RWPE2 (cell line): ENCODE results near the gene RNF223.

ENCODE experiments used
- ATAC-seq: fragments of 200-7000 bp; cut with Tn5 transposase; 3 replicates; pipeline ENCODE4 v1.9.1; 2021; ENCODE audit warnings: low read depth
- DNase-seq: peaks from one replicate; pipeline ENCODE4 v3.0.0-alpha.2; 2020; ENCODE audit warnings: low spot score
- H3K27ac ChIP-seq: fragments of 450-650 bp; 2 replicates; pipeline ENCODE4 v1.5.1; 2017; ENCODE audit warnings: mild to moderate bottlenecking; ENCODE audit not compliant: poor library complexity, severe bottlenecking
- H3K27me3 ChIP-seq: fragments of 250-450 bp; sonication (Bioruptor Pico); 2 replicates; pipeline ENCODE4 v1.5.1; 2021; ENCODE audit warnings: mild to moderate bottlenecking, moderate library complexity; ENCODE audit not compliant: insufficient read depth, poor library complexity, severe bottlenecking
- H3K36me3 ChIP-seq: fragments of 250-450 bp; sonication (Bioruptor Pico); 2 replicates; pipeline ENCODE4 v1.5.1; 2020; ENCODE audit warnings: low read depth, mild to moderate bottlenecking, moderate library complexity
- H3K4me1 ChIP-seq: fragments of 250-450 bp; sonication (Bioruptor Pico); 2 replicates; pipeline ENCODE4 v1.5.1; 2021; ENCODE audit warnings: mild to moderate bottlenecking, moderate library complexity; ENCODE audit not compliant: insufficient read depth, poor library complexity, severe bottlenecking
- H3K4me3 ChIP-seq: fragments of 250-450 bp; sonication (Bioruptor Pico); 2 replicates; pipeline ENCODE4 v1.5.1; 2021; ENCODE audit warnings: mild to moderate bottlenecking, moderate library complexity; ENCODE audit not compliant: severe bottlenecking
- H3K9me3 ChIP-seq: fragments of 250-450 bp; sonication (Bioruptor Pico); 2 replicates; pipeline ENCODE4 v1.5.1; 2021; ENCODE audit warnings: mild to moderate bottlenecking, moderate library complexity; ENCODE audit not compliant: severe bottlenecking
- CTCF ChIP-seq: fragments of 450-650 bp; IDR thresholded peaks from one replicate; pipeline ENCODE4 v1.5.1; 2017; ENCODE audit warnings: mild to moderate bottlenecking, moderate library complexity; ENCODE audit not compliant: poor library complexity, severe bottlenecking

The RNF223 gene

GRCh38 chr1:1063945-1064831 lies 9.9 kb downstream of the RNF223 start:
- peak overlapping the region; percentile 54 for H3K27ac ChIP-seq
- no peaks in the 10 kb centered on the region for H3K9me3 ChIP-seq
- H3K27me3 ChIP-seq = no peaks in the 10 kb centered on the region
- H3K36me3 ChIP-seq = no peaks in the 10 kb centered on the region
- TF ChIP-seq CTCF = peak; percentile 90
- no peak overlapping the region for H3K4me3 ChIP-seq
- peak; percentile 89 for DNase-seq
- ATAC-seq = peak; percentile 56
- peaks cover 20% of the 10 kb centered on the region for H3K4me1 ChIP-seq

- Histone ChIP-seq H3K36me3 (no peaks in the 10 kb centered on the region), H3K27ac (peak overlapping the region; percentile 54), H3K27me3 (no peaks in the 10 kb centered on the region), H3K4me3 (no peak overlapping the region), H3K9me3 (no peaks in the 10 kb centered on the region), H3K4me1 (peaks cover 20% of the 10 kb centered on the region)
- TF ChIP-seq CTCF = no peak
- ATAC-seq = no peak
- no peak for DNase-seq
Measured at GRCh38 chr1:1063261-1063944, 10.7 kb downstream of the RNF223 start.

GRCh38 chr1:1062348-1063163 lies 11.6 kb downstream of the RNF223 start:
- DNase-seq (no peak), ATAC-seq (no peak)
- no peaks in the 10 kb centered on the region for H3K9me3 ChIP-seq
- H3K36me3 ChIP-seq = no peaks in the 10 kb centered on the region
- TF ChIP-seq CTCF = no peak
- peaks cover 17% of the 10 kb centered on the region for H3K4me1 ChIP-seq
- H3K4me3 ChIP-seq = no peak overlapping the region
- H3K27ac ChIP-seq = peak overlapping the region; percentile 54
- no peaks in the 10 kb centered on the region for H3K27me3 ChIP-seq

GRCh38 chr1:1061682-1062345 lies 12.3 kb downstream of the RNF223 start:
- no peak for DNase-seq
- Histone ChIP-seq H3K4me1 (peaks cover 17% of the 10 kb centered on the region), H3K36me3 (no peaks in the 10 kb centered on the region), H3K9me3 (no peaks in the 10 kb centered on the region), H3K27ac (no peak overlapping the region), H3K4me3 (no peak overlapping the region), H3K27me3 (no peaks in the 10 kb centered on the region)
- no peak for TF ChIP-seq CTCF
- no peak for ATAC-seq
